Measurements from ENCODE around the gene JMJD8. TPM values are rescaled to one million over a fixed set of nuclear protein-coding genes. Genes with fewer than 3 reads are reported as not detected.

JMJD8 gene
- total and polyA plus RNA-seq, 8 donors = 41.7 to 72.6 (median 45.5) TPM

DNA sequence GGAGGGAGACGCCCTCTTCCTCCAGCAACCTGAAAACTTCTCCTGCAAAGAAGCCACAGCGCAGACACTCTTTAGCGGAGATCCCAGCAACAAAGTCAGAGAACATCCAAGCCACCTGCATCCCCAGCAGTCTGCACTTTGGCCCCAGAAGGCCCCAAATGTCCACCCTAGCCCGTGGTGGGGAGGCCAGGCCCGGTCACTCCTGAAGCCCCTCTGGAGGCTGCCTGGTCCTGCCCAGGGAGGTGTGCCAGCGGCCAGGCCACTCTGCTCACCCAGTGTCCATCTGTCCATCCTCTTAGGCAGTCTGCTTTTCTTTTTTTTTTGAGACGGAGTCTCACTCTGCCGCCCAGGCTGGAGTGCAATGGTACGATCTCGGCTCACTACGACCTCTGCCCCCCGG lies 48.2 kb upstream of the JMJD8 start:
- DNase-seq = peak in 1 of 4 donors; percentile 59
- no peak for ATAC-seq
- Histone ChIP-seq H3K9me3 (no peaks in the 10 kb centered on the region), H3K27ac (no peak overlapping the region), H3K36me3 (peaks cover 0 to 76% of the 10 kb centered on the region in 2 donors), H3K4me3 (no peak overlapping the region), H3K4me1 (peaks cover 7 to 16% of the 10 kb centered on the region in 2 donors), H3K27me3 (peaks cover 0 to 22% of the 10 kb centered on the region in 2 donors)
- intact Hi-C loops (cut with DNase I) = no loop called here
- TF ChIP-seq, protein P1, sequence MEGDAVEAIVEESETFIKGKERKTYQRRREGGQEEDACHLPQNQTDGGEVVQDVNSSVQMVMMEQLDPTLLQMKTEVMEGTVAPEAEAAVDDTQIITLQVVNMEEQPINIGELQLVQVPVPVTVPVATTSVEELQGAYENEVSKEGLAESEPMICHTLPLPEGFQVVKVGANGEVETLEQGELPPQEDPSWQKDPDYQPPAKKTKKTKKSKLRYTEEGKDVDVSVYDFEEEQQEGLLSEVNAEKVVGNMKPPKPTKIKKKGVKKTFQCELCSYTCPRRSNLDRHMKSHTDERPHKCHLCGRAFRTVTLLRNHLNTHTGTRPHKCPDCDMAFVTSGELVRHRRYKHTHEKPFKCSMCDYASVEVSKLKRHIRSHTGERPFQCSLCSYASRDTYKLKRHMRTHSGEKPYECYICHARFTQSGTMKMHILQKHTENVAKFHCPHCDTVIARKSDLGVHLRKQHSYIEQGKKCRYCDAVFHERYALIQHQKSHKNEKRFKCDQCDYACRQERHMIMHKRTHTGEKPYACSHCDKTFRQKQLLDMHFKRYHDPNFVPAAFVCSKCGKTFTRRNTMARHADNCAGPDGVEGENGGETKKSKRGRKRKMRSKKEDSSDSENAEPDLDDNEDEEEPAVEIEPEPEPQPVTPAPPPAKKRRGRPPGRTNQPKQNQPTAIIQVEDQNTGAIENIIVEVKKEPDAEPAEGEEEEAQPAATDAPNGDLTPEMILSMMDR (IDR thresholded peaks at IDR 0.05) = no peak

DNA sequence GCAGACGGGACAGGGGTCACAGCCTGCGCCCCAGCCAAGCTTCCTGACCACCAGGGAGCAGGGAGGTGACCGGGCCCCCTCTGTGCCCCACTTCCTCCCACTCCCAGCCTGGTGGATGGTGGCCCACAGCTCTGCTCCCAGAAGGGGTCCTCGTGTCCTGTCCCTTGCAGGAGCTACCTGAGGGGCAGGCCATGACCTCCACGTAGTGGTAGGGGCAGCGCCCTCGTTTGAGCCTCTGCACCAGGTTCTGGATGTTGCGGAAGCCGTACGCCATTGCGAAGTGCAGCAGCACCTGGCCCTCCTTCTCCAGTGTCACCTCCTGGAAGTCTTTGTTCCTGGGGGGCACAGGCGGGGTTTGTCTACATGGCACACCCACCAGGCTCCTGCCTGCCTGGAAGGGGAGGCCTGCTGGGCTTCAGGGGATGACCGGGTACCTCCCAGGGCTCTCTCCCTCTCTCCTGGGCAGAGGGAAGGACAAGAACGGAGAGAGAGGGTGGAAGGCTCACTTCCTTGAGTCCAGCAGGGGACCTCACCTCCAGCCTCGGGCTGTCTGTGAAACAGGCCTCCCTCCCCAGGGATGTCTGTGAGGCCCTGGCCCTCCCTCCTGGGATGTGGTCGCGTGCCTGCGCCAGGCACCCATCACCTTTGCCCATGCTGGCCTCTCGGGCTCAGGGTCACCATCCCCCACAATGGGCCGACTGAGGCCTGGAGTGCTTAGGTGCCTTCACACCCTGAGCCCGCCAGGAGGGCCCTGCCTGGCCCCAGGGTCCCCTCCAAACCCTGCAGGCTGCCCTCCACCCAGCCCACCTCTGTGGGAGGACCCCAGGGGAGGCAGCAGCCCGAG lies 46.8 kb upstream of the JMJD8 start:
- no peaks in the 10 kb centered on the region for H3K9me3 ChIP-seq
- TF ChIP-seq, protein P1 (IDR thresholded peaks at IDR 0.05) = no peak
- H3K36me3 ChIP-seq = peaks cover 0 to 62% of the 10 kb centered on the region in 2 donors
- H3K4me3 ChIP-seq = no peak overlapping the region
- H3K27ac ChIP-seq = no peak overlapping the region
- peaks cover 0 to 36% of the 10 kb centered on the region in 2 donors for H3K27me3 ChIP-seq
- ATAC-seq = no peak
- intact Hi-C loops (cut with DNase I) = no loop called here
- DNase-seq = peak in 1 of 4 donors; percentile 58
- H3K4me1 ChIP-seq = peaks cover 12 to 29% of the 10 kb centered on the region in 2 donors

DNA sequence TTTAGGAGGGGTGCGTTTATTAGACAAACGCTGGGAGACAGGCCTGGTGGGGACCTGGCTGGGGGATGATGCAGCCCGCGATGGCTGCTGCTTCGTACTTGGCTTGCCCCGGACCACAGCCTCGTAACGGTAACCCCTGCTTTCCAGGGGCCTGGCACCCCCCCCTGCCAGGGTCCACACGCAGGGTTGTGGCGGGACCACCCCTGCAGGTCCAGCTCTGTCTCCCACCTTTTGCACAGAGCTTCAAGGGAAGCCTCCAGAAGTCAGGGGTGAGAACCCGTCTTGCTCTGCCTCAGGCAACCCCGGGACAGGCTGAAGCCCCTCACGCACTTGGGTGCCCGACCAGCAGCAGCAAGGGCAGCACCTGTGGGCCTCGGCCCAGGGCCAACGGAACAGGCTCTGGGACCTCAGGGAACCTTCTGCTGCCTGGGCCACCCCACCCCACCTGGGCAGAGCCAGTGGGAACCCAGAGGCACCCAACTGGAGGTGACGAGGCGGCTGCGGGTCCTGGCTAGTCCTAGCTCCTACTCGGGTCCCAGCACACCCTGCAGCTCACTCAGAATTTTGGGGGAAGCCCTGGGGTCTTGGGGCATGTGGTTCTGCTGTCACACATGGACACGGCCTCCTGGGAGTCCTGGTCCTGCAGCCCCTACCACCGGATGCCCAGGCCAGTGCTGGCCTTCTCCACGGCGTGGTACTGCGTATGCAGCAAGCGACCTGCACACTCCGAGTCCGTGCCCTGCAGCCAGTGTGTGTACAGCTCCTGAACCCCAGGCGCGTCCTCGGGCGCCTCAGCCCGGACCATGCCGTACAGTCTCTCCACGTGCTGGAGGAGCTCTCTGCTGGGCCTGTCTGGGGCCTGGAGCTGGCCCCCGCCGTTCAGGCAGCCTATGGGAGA lies 45.9 kb upstream of the JMJD8 start:
- no peak overlapping the region for H3K27ac ChIP-seq
- H3K36me3 ChIP-seq = peaks cover 0 to 53% of the 10 kb centered on the region in 2 donors
- H3K9me3 ChIP-seq = no peaks in the 10 kb centered on the region
- TF ChIP-seq, protein P1 (IDR thresholded peaks at IDR 0.05) = no peak
- H3K27me3 ChIP-seq = peaks cover 0 to 45% of the 10 kb centered on the region in 2 donors
- intact Hi-C loops (cut with DNase I) = no loop called here
- no peak for ATAC-seq
- peak in 1 of 4 donors; percentile 78 for DNase-seq
- H3K4me3 ChIP-seq = no peak overlapping the region
- H3K4me1 ChIP-seq = peaks cover 12 to 29% of the 10 kb centered on the region in 2 donors

DNA sequence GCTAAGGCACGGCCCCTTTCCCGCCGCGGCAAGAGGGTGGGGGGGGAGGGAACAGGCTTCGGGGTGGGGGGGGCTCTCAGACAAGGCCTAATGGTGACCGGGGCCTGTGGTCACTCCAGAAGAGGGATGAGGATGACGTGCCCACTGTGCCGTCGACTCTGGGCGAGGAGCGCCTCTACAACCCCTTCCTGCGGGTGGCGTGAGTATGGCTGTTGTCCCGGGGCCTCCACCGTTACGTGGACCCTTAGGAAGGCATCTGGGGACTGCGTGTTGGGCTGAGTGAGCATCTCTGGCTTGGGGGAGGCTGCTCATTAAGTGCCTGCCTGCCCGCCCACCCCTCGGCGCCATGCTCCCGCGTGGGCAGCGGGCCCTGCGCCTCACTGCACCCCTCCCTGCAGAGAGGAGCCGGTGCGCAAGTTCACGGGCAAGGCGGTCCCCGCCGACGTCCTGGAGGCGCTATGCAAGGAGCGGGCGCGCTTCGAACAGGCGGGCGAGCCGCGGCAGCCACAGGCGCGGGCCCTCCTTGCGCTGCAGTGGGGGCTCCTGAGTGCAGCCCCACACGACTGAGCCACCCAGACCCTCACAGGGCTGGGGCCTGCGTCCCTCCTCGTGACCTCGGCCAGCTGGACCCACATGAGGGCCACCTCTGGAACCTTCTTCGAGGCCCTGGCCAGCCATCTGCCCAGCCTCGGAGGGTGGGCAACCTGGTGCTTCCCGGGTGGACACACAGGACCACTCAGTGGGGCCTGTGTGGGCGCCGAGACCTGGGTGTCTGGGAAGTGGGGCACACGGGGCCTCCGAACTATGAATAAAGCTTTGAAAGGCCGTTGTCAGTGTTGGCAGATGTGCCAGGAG lies 45.0 kb upstream of the JMJD8 start:
- peaks cover 0 to 44% of the 10 kb centered on the region in 2 donors for H3K36me3 ChIP-seq
- DNase-seq (no peak), ATAC-seq (no peak)
- no peak overlapping the region for H3K4me3 ChIP-seq
- intact Hi-C loops (cut with DNase I) = no loop called here
- TF ChIP-seq, protein P1 (IDR thresholded peaks at IDR 0.05) = no peak
- H3K9me3 ChIP-seq = no peaks in the 10 kb centered on the region
- peaks cover 12 to 29% of the 10 kb centered on the region in 2 donors for H3K4me1 ChIP-seq
- no peak overlapping the region for H3K27ac ChIP-seq
- H3K27me3 ChIP-seq = peaks cover 0 to 45% of the 10 kb centered on the region in 2 donors

Measured in left lung (tissue), 10 donors.